Measurements from ENCODE around the gene KRTAP9-8.
A peak's percentile ranks its signal among the peaks of the same experiment; 100 is the strongest.
"Not testable (repeated sequence)": the region's sequence is repeated elsewhere in the genome, so short reads cannot be mapped to it uniquely, and the experiment has no call there.

KRTAP9-8 gene

DNA sequence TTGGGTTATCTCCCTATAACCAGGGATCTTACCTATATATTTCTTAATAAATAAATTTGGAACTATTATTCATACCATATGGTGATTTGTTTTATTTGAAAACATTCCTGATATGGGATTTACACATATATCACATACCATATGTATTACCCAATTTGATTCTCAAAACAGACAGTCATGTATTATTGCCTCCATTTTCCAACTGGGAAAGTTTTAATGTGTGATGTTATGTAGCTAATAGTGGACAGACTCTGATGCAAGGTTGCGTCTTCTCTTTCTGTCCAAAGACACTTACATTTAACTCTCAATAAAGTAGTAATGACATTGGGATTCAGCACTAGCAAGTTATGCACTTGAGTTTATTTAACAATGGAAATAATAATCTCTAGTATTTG lies 18.5 kb downstream of the KRTAP9-8 start:
- no peak for DNase-seq

GRCh38 chr17:41258406-41258805 lies 20.6 kb downstream of the KRTAP9-8 start:
- no peak for DNase-seq

- DNase-seq, result no peak
Measured at GRCh38 chr17:41263212-41263611, 25.4 kb downstream of the KRTAP9-8 start.

DNA sequence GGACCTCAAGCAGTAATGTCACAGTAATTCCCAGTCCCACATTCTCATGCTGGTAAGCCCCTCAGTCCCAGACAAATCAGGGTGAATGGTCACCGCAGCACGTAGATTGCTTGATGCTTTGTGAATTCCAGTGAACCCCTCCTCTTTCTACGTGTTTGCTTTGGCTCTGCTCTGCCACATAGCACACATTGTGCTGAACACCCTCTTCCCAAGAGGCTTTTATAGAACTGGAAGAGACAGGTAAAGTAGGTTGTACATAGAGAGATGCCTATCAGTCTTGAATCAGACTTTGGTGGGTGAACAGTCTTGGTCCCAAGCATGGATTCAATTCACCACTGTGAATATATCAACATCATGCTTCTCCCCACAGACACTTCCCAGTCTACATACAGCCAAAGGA lies 26.8 kb downstream of the KRTAP9-8 start:
- DNase-seq, result no peak

- DNase-seq, result no peak
Measured at GRCh38 chr17:41265078-41265477, 27.3 kb downstream of the KRTAP9-8 start, which contains the start of gene KRTAP9-6. Gene KRTAP9-6, plus strand, starts transcription at chr17:41265378. Its CDS starts 0 bp downstream, at chr17:41265378.

DNA sequence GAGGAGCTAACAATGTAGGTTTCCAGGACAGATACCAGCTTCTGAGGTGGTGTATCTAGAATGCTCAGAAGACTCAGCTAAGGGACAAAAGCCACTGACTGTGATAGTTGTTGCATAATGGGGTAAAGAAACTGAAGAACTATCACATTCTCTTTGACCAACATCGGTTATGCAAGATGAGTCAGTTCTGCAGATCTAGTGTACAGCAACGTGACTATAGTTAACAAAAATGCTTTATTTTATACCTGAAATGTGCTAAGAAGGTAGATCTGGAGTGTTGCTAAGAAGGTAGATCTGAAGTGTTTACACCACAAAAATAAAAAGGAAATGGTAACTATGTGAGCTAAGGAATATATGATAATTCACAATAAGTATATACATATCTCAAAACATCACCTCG lies 29.9 kb downstream of the KRTAP9-8 start:
- no peak for DNase-seq

- DNase-seq, result not testable (repeated sequence)
Measured at GRCh38 chr17:41271323-41271722, 33.5 kb downstream of the KRTAP9-8 start.

DNA sequence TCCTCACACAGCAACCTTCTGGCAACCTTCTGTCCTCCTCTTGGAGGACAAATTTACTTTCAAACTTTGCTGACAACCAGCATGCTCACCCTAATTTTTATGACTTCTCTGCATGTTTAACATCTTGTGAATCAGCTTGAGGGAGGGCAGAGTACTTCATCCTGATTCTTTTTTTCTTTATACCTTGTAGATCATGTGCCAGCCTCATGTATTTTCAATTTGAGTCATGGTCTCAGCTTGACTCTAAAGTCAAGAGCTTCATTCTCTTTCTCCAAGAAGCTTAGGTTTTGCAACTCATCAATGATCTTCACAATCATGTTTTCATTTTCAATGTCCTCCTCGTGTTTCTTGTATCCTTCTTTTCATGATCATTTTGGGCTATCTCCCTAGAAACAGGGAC lies 34.1 kb downstream of the KRTAP9-8 start:
- DNase-seq, result no peak

- not testable (repeated sequence) for DNase-seq
Measured at GRCh38 chr17:41275648-41276190, 37.9 kb downstream of the KRTAP9-8 start, which contains the start of gene KRTAP9-7. Gene KRTAP9-7, plus strand, starts transcription at chr17:41275698. Its CDS starts 0 bp downstream, at chr17:41275698.

GRCh38 chr17:41278176-41278955 lies 40.6 kb downstream of the KRTAP9-8 start:
- DNase-seq, result no peak

DNA sequence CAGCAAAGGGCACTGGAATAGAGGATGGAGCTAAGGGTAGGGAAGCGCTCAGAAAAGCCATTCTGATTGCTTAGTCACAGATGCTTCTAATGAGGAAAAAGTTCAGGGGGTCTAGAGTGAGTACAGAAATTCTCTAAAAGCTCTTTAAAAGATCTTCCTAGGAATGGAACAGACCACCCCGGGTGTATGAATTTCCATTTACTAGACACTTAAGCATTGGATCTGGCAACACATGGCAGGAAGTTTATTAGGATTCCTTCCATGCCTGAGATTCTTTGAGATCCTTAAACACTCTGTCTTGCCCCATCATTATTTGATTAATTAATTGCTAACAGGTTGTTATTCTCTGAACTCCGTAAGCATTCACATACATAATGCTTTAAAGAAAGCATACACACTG lies 46.2 kb downstream of the KRTAP9-8 start:
- DNase-seq, result no peak

DNA sequence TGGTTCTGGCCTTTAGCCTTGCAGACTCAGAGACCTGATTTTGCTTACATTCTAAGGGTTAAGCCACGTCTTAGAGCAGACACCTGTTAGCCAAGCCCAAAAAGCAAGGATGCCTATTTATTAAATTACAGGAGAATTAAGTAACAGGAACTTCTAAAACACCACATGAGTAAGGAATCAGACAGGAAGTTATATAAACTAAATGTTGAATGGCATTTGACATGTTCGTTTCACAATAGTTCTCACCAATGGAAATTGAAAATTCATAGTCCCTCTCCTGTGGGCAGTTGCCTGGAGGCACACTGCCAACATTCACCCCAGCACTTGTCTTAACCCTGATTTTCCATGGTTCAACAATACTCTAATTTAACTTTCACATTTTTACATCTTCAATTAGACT lies 46.7 kb downstream of the KRTAP9-8 start:
- DNase-seq, result peak; percentile 44

GRCh38 chr17:41287050-41287449 lies 49.3 kb downstream of the KRTAP9-8 start:
- no peak for DNase-seq
